Smooth muscle cell (in vitro differentiated cells): ENCODE measurements around the gene TGM6. TPM values are rescaled to one million over a fixed set of nuclear protein-coding genes. Genes with fewer than 3 reads are reported as not detected.

ENCODE experiments used
- DNase-seq: peaks from one replicate; lab custom pipeline; 2025; ENCODE audit not compliant: unreplicated experiment; lab: John Stamatoyannopoulos, UW
- H2AFZ ChIP-seq: fragments of 200-600 bp; sonication (generic); 2 replicates; pipeline ENCODE4 v1.6.0; 2016; ENCODE audit warnings: antibody characterized with exemption, low read depth, mild to moderate bottlenecking
- H3F3A ChIP-seq: fragments of 200-600 bp; sonication (generic); 2 replicates; pipeline ENCODE4 v1.6.0; 2017; ENCODE audit warnings: antibody characterized with exemption, low read depth
- H3K27ac ChIP-seq: fragments of 200-600 bp; sonication (generic); 2 replicates; pipeline ENCODE4 v1.5.1; 2016; ENCODE audit warnings: low read depth, mild to moderate bottlenecking
- H3K27me3 ChIP-seq: fragments of 200-600 bp; sonication (generic); 2 replicates; pipeline ENCODE4 v1.6.1; 2016; ENCODE audit warnings: low read depth, mild to moderate bottlenecking
- H3K36me3 ChIP-seq: fragments of 200-600 bp; sonication (generic); 2 replicates; pipeline ENCODE4 v1.5.1; 2016; ENCODE audit warnings: low read depth
- H3K4me1 ChIP-seq: fragments of 200-600 bp; sonication (generic); 2 replicates; pipeline ENCODE4 v1.5.1; 2016; ENCODE audit warnings: low read depth
- H3K4me2 ChIP-seq: fragments of 200-600 bp; sonication (generic); 2 replicates; pipeline ENCODE4 v1.6.0; 2016; ENCODE audit warnings: mild to moderate bottlenecking
- H3K4me3 ChIP-seq: fragments of 200-600 bp; sonication (generic); 2 replicates; pipeline ENCODE4 v1.5.1; 2016; ENCODE audit warnings: mild to moderate bottlenecking
- H3K79me2 ChIP-seq: fragments of 200-600 bp; sonication (generic); 2 replicates; pipeline ENCODE4 v1.6.0; 2016; ENCODE audit warnings: low read depth, mild to moderate bottlenecking
- H3K9ac ChIP-seq: fragments of 200-600 bp; sonication (generic); 2 replicates; pipeline ENCODE4 v1.6.0; 2016; ENCODE audit warnings: low read depth
- H3K9me3 ChIP-seq: fragments of 200-600 bp; sonication (generic); replicated peaks from 2 replicates; pipeline ENCODE4 v1.5.1; 2016; ENCODE audit warnings: low read depth
- H4K20me1 ChIP-seq: fragments of 200-600 bp; sonication (generic); 2 replicates; pipeline ENCODE4 v1.6.0; 2016; ENCODE audit warnings: low read depth
- WGBS: methylation state at CpG from one replicate; pipeline ENCODE4 v1.1.7; 2016; ENCODE audit warnings: low lambda C conversion rate; 5-methylcytosine and 5-hydroxymethylcytosine counted together
- polyA plus RNA-seq: library from polyadenylated mRNA; unstranded; fragments of >200 nt; fragmentation: Nextera tagmentation; extraction: Ambion mirVana; gene quantifications from 2 replicates; pipeline ENCODE4 v1.2.1, GENCODE V29; 2016
- small RNA-seq: library from RNA; depleted of rRNA; stranded (forward); fragments of <200 nt; gene quantifications from one replicate; pipeline ENCODE3, GENCODE V24; 2014
- total RNA-seq: library from RNA; depleted of rRNA; stranded (reverse); fragments of >200 nt; gene quantifications from 2 replicates; pipeline ENCODE4 v1.2.3, GENCODE V29; 2014
- TF ChIP-seq, protein P1 (sequence below): fragments of 200-600 bp; sonication (generic); IDR thresholded peaks from 2 replicates; pipeline ENCODE4 v1.5.1; 2017; ENCODE audit warnings: borderline replicate concordance, mild to moderate bottlenecking, antibody characterized with exemption; ENCODE audit not compliant: insufficient read depth, poor library complexity, severe bottlenecking

TGM6 gene
- total and polyA plus RNA-seq, 2 experiments from 2014 or later, result not detected

DNA sequence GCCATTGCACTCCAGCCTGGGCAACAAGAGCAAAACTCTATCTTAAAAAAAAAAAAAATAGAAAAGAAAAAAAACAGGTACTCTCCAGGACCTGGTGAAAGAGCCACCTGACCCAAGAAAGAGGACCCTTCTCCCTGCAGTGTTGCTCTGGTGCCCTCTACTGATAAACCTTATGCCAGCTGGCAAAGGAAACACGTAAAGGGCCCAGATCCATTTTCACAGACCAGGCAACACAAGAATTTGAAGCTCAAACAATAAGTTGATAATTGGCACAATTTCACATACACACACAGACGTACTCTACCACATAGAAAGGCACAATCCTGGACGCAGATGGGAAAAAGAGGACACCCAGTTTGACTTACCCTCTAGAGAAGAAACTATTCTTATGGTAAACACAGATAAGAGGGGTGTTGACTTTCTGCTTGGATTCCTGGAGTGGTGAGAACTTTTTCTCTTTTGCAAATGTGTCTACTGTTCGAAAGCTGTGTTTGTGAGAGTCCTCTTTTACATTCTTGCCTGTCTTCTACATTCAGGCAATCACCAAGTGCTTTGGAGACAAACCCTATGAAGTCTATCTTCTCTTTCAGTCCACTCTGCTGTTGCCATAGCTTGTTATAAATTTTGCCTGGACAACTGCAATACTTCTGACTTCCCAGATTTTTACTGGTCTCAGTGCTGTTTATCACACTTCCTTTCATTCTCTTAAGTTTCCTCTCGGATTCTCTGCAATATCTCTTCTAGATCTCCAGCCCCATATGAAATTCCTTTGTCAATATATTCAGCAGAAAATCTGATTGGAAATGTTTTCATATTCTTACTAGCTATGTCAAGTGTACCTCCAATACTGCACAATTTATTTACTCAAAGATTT lies 96.3 kb downstream of the TGM6 start:
- no peaks in the 10 kb centered on the region for H3K9me3 ChIP-seq
- no peak overlapping the region for H3K4me2 ChIP-seq
- 85% methylated on average over 5 of the region's 5 CpGs for WGBS
- no peaks in the 10 kb centered on the region for H3K27me3 ChIP-seq
- no peaks in the 10 kb centered on the region for H4K20me1 ChIP-seq
- H3K9ac ChIP-seq, result no peak overlapping the region
- H3K79me2 ChIP-seq, result no peaks in the 10 kb centered on the region
- peaks cover 7% of the 10 kb centered on the region for H3K36me3 ChIP-seq
- no peaks in the 10 kb centered on the region for H3K4me1 ChIP-seq
- no peak overlapping the region for H2AFZ ChIP-seq
- H3F3A ChIP-seq, result no peaks in the 10 kb centered on the region
- TF ChIP-seq, protein P1, sequence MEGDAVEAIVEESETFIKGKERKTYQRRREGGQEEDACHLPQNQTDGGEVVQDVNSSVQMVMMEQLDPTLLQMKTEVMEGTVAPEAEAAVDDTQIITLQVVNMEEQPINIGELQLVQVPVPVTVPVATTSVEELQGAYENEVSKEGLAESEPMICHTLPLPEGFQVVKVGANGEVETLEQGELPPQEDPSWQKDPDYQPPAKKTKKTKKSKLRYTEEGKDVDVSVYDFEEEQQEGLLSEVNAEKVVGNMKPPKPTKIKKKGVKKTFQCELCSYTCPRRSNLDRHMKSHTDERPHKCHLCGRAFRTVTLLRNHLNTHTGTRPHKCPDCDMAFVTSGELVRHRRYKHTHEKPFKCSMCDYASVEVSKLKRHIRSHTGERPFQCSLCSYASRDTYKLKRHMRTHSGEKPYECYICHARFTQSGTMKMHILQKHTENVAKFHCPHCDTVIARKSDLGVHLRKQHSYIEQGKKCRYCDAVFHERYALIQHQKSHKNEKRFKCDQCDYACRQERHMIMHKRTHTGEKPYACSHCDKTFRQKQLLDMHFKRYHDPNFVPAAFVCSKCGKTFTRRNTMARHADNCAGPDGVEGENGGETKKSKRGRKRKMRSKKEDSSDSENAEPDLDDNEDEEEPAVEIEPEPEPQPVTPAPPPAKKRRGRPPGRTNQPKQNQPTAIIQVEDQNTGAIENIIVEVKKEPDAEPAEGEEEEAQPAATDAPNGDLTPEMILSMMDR, result no peak
- H3K27ac ChIP-seq, result no peak overlapping the region
- no peak overlapping the region for H3K4me3 ChIP-seq
- DNase-seq, result no peak

DNA sequence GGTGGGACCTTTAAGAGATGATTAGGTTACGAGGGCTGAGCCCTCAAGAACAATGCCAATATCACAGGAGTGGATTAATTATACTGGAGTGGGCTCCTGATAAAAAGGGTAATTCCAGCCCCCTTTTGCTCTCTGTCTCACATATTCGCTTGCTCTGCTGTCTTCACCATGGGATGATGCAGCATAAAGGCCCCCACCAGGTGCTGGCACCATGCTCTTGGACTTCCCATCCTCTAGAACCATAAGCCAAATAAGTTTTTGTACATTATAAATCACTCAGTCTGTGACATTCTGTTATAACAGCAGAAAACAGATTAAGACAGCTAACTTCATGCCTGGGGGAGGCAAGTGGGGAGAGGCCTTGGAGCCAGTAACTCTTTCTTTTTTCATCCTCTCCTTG lies 99.7 kb downstream of the TGM6 start:
- TF ChIP-seq, protein P1, result no peak
- Histone ChIP-seq H2AFZ (no peak overlapping the region), H3K27me3 (no peaks in the 10 kb centered on the region), H4K20me1 (no peaks in the 10 kb centered on the region), H3K9me3 (no peaks in the 10 kb centered on the region), H3K4me1 (no peaks in the 10 kb centered on the region), H3K9ac (no peak overlapping the region), H3K36me3 (peaks cover 8% of the 10 kb centered on the region), H3K79me2 (no peaks in the 10 kb centered on the region), H3F3A (no peaks in the 10 kb centered on the region), H3K4me2 (no peak overlapping the region), H3K27ac (no peak overlapping the region), H3K4me3 (no peak overlapping the region)
- DNase-seq, result no peak
- WGBS, result 98% methylated on average over 2 of the region's 2 CpGs

Small RNA genes lying within 50 kb of the gene (small RNA-seq; reads per million reads assigned to genes)
- gene RF00019, result not detected

Other genes with a start within 250 kb of the TGM6 start
- 0.31 and 0.54 TPM in 2 replicates for gene TGM3, start 84.9 kb upstream of the TGM6 start, total RNA-seq
- 0.43 TPM in 1 of 2 replicates, not detected in the other for gene TGM3, start 84.9 kb upstream of the TGM6 start, polyA plus RNA-seq
- gene SNRPB, start 89.9 kb downstream of the TGM6 start, total RNA-seq, result 245 and 250 TPM in 2 replicates
- gene SNRPB, start 89.9 kb downstream of the TGM6 start, polyA plus RNA-seq, result 281 and 296 TPM in 2 replicates
- gene ZNF343, start 128.0 kb downstream of the TGM6 start, total RNA-seq, result 2.3 and 5.0 TPM in 2 replicates
- 4.3 and 5.0 TPM in 2 replicates for gene ZNF343, start 128.0 kb downstream of the TGM6 start, polyA plus RNA-seq
- gene TMC2, start 155.7 kb downstream of the TGM6 start, total RNA-seq, result not detected in 2 replicates
- gene TMC2, start 155.7 kb downstream of the TGM6 start, polyA plus RNA-seq, result not detected in 2 replicates